AG04449 (cell line): ENCODE data around the gene CNTNAP2.

Source experiments
- CTCF ChIA-PET: fragments of 350-600 bp; formaldehyde crosslinking; extraction: SDS; loops from one replicate; lab custom pipeline; 2021; ENCODE audit warnings: antibody characterized with exemption; lab: Yijun Ruan, JAX
- POLR2A ChIA-PET: fragments of 400-600, 350-600 bp; formaldehyde crosslinking; extraction: SDS; loops from one replicate; lab custom pipeline; 2020; ENCODE audit warnings: antibody characterized with exemption, inconsistent platforms; lab: Yijun Ruan, JAX
- DNase-seq: peaks from one replicate; pipeline ENCODE4 v3.0.0-alpha.2; 2010; ENCODE audit warnings: low read depth, low spot score
- H3K4me3 ChIP-seq: 2 replicates; pipeline ENCODE4 v1.5.1; 2011; ENCODE audit warnings: low read depth, mild to moderate bottlenecking, control low read depth, low read length
- CTCF ChIP-seq: IDR thresholded peaks from one replicate; pipeline ENCODE4 v1.5.1; 2011; ENCODE audit warnings: mild to moderate bottlenecking, moderate library complexity, low read length, control low read depth, inconsistent platforms; ENCODE audit not compliant: insufficient read depth; ENCODE audit errors: missing control alignments

CNTNAP2 gene

DNA sequence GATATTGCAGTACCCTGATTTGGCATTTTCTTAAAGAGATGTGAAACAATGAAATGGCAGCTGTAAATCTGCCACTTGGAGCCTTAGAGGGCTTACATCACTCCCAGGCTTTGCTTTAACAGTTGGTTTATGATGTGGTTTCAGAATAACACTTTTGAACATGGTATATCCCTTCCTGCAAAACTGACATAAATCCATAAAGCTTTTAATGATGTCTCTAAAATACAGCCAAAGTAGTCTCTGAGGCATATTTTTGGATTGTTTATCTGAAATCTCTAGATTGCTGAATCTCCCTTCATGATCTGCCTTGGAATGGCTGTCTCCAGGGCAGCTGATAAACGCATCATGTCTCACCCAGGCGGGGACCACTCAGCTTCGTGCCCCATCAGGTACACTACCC lies 2096.1 kb downstream of the CNTNAP2 start:
- no peak for TF ChIP-seq CTCF
- H3K4me3 ChIP-seq, result no peak overlapping the region
- CTCF ChIA-PET, result no interaction called here
- POLR2A ChIA-PET, result no interaction called here
- no peak for DNase-seq

DNA sequence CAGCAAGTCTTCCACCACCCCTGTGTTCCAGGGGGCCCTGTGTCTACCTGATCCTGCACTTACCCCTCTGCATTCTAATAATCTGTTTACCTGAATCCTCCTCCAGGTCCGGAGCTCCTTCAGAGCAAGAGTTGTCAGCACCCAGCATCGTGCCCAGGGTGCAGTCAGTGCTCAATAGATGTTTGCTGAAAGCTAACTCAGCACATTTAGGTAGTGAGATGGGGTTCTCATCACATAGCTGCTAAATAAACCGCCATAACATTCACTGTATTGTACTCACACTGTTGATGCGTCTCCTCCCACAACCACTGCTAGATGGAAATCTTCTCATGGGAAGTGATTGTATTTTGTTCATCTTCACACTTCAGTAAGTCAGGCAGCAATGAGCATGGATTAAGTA lies 2097.5 kb downstream of the CNTNAP2 start:
- no peak for TF ChIP-seq CTCF
- H3K4me3 ChIP-seq, result no peak overlapping the region
- no peak for DNase-seq
- ChIA-PET POLR2A (no interaction called here), CTCF (no interaction called here)

DNA sequence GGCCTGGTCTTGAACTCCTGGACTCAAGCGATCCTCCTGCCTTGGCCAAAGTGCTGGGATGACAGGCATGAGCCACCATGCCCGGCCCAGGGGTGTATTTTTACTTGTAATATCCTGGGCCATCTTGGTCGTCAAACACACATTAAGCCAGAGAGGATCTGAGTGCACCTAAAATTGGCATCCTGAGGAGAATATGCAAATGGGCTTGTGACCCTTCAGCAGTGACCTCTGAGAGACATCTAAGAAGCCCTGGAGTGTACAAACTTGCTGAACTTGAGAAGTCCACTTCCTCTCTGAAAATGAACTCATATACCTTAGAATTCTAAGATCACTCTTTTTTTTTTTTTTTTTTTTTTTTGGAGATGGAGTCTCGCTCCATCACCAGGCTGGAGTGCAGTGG lies 2102.0 kb downstream of the CNTNAP2 start:
- no peak for TF ChIP-seq CTCF
- POLR2A ChIA-PET, result no interaction called here

DNA sequence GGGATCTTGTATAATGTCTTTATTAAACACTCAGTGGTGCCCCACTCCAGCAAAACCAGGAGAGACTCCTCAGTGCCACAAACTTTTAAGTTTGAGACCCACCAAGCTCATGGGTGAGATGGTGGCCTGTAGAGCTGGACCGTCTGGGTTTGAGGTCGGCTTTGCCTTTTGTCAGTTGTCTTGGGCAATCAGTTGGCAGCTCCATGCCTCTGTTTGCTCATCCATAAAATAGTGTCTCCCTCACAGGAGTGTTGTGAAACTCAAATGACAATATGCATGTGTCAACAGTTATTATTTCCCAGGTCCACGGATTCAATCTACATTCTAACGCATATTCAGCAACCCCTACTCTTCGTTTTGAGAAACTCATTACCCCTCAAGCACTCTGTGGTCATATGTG lies 2106.1 kb downstream of the CNTNAP2 start:
- POLR2A ChIA-PET, result no interaction called here
- no peak for TF ChIP-seq CTCF

More for the DNA sequence above, 2102.0 kb downstream of the CNTNAP2 start:
- H3K4me3 ChIP-seq, result no peak overlapping the region
- no peak for DNase-seq
- CTCF ChIA-PET, result no interaction called here

DNA sequence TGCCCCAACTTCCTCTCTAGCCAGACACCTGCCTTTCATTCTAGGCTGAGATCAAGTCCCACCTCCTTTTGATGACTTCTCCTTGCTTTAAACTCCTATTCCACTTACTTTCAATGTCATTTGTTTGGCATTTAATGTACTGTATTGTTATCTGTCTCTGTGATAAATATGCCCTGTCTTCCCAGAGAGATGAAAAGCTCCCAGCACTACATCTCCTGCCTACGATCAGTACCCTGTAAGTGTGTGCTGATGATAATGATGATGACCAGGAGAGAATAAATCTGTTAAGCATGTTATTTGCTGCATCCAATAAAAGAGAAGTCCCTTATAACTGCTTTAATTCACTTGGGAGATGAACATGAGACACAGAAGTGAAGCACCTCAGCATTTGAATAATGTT lies 2106.6 kb downstream of the CNTNAP2 start:
- no peak for DNase-seq
- no peak overlapping the region for H3K4me3 ChIP-seq
- TF ChIP-seq CTCF, result no peak
- CTCF ChIA-PET, result no interaction called here
- POLR2A ChIA-PET, result no interaction called here

More for the DNA sequence above, 2106.1 kb downstream of the CNTNAP2 start:
- no peak for DNase-seq
- H3K4me3 ChIP-seq, result no peak overlapping the region
- CTCF ChIA-PET, result no interaction called here

DNA sequence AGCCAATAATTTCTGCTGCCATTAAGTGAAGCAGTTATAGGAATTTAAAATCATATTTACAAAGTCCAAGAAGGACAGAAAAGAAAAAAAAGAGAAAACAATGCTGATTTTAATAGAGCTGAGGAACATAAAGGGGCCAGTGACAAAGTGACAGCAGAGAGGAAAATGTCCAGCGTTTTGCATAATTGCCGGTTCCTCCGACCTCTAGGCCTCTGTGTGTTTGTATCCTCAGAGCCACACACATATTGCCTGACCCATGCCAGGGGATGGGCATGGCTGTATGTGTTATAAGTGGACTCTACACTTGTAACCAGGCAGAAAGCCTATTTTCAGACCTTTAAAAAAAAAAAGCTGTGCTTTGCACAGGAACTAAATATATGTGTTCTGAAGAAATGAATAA lies 2107.1 kb downstream of the CNTNAP2 start:
- no peak overlapping the region for H3K4me3 ChIP-seq
- CTCF ChIA-PET, result no interaction called here
- POLR2A ChIA-PET, result no interaction called here
- DNase-seq, result no peak
- TF ChIP-seq CTCF, result no peak
